NCI-H1048 (cell line): ENCODE measurements around the gene NHERF1.

Experiments used
- DNase-seq: peaks from one replicate; lab custom pipeline; 2025; lab: John Stamatoyannopoulos, UW

The NHERF1 gene

GRCh38 chr17:74748529-74749278, at the start of gene NHERF1:
TSS of gene NHERF1 (plus strand) at chr17:74748628. CDS start at chr17:74748847, 219 bp downstream.
- DNase-seq, result peak; percentile 73

- DNase-seq, result no peak
Observed at GRCh38 chr17:74699236-74699635, 49.2 kb upstream of the NHERF1 start.

- DNase-seq, result no peak
Observed at GRCh38 chr17:74702116-74702871, 46.1 kb upstream of the NHERF1 start.

GRCh38 chr17:74703311-74703710, 45.1 kb upstream of the NHERF1 start:
- no peak for DNase-seq

GRCh38 chr17:74704544-74704943, 43.9 kb upstream of the NHERF1 start:
- DNase-seq, result no peak

- DNase-seq, result no peak
Observed at GRCh38 chr17:74711058-74711824, 37.2 kb upstream of the NHERF1 start.

- DNase-seq, result no peak
Observed at GRCh38 chr17:74712301-74712700, 36.1 kb upstream of the NHERF1 start.

- DNase-seq, result no peak
Observed at GRCh38 chr17:74712756-74713155, 35.7 kb upstream of the NHERF1 start, which contains the start of gene CD300LF. TSS of gene CD300LF (minus strand) at chr17:74712923. CDS start at chr17:74712866, 57 bp downstream.

GRCh38 chr17:74713171-74713755, 35.2 kb upstream of the NHERF1 start:
- DNase-seq, result no peak

- no peak for DNase-seq
Observed at GRCh38 chr17:74715144-74715543, 33.3 kb upstream of the NHERF1 start.

- DNase-seq, result no peak
Observed at GRCh38 chr17:74720506-74720905, 27.9 kb upstream of the NHERF1 start.

GRCh38 chr17:74722782-74723181, 25.6 kb upstream of the NHERF1 start:
- no peak for DNase-seq

- DNase-seq, result no peak
Observed at GRCh38 chr17:74723891-74724290, 24.5 kb upstream of the NHERF1 start.

GRCh38 chr17:74725111-74725510, 23.3 kb upstream of the NHERF1 start:
- no peak for DNase-seq

- no peak for DNase-seq
Observed at GRCh38 chr17:74728033-74728701, 20.3 kb upstream of the NHERF1 start.

- no peak for DNase-seq
Observed at GRCh38 chr17:74728702-74729075, 19.7 kb upstream of the NHERF1 start.

GRCh38 chr17:74729368-74729767, 19.1 kb upstream of the NHERF1 start:
- no peak for DNase-seq

- DNase-seq, result no peak
Observed at GRCh38 chr17:74729866-74730265, 18.6 kb upstream of the NHERF1 start.

- no peak for DNase-seq
Observed at GRCh38 chr17:74730491-74731346, 17.7 kb upstream of the NHERF1 start.

GRCh38 chr17:74731347-74731605, 17.2 kb upstream of the NHERF1 start:
- DNase-seq, result no peak
